HCT116 (cell line): ENCODE results near the gene LHPP. TPM values are rescaled to one million over a fixed set of nuclear protein-coding genes. Genes with fewer than 3 reads are reported as not detected.

ENCODE experiments used
- ATAC-seq: fragments of 200-7000 bp; cut with Tn5 transposase; 2 replicates; pipeline ENCODE4 v1.9.1; 2020; ENCODE audit warnings: mild to moderate bottlenecking, moderate library complexity
- BruUV-seq: library from RNA; stranded (reverse); fragments of 400-500 nt; replicated peaks from 2 replicates; lab custom pipeline; 2021; lab: Mats Ljungman, UMichigan
- CTCF ChIA-PET: fragments of 300-600 bp; sonication (Branson Sonifier 250); formaldehyde crosslinking; loops from one replicate; lab custom pipeline; 2021; ENCODE audit warnings: antibody characterized with exemption; lab: Charles Lee
- POLR2A ChIA-PET: fragments of 300-600, 350-600 bp; sonication (Branson Sonifier 250); formaldehyde crosslinking; loops from one replicate; lab custom pipeline; 2021; ENCODE audit warnings: antibody characterized with exemption; lab: Charles Lee
- RAD21 ChIA-PET, 2 experiments: fragments of 300-600 bp; sonication (Branson Sonifier 250); formaldehyde crosslinking; loops; one replicate each; lab custom pipeline; 2023; ENCODE audit warnings: low total read pairs in 2 of 2; ENCODE audit not compliant: uncharacterized antibody in 2 of 2, unreplicated experiment in 2 of 2, low non-redundant PET in 1 of 2; lab: Charles Lee
- DNase-seq: peaks from one replicate; pipeline ENCODE4 v3.0.0-alpha.2; 2010; ENCODE audit warnings: low read depth, low spot score
- H2AFZ ChIP-seq: fragments of 200-600 bp; shearing (Covaris generic), sonication (generic); 2 replicates; pipeline ENCODE4 v1.6.1; 2017; ENCODE audit warnings: low read depth, mixed run types, mixed read lengths, antibody characterized with exemption, low read length; ENCODE audit not compliant: poor library complexity, severe bottlenecking
- H3K27ac ChIP-seq: 2 replicates; pipeline ENCODE4 v1.5.1; 2012; ENCODE audit warnings: low read depth, low read length
- H3K27me3 ChIP-seq: fragments of 200-600 bp; sonication (generic); 2 replicates; pipeline ENCODE4 v1.6.1; 2016; ENCODE audit warnings: mixed run types, low read length, mixed read lengths; ENCODE audit not compliant: insufficient read depth
- H3K36me3 ChIP-seq, 2 experiments: fragments of 200-500 bp in 1 of 2; fragments of 200-600 bp in 1 of 2; sonication (Bioruptor generic) in 1 of 2; sonication (generic) in 1 of 2; 2 replicates each; pipeline versions ENCODE4 v1.5.1 to v1.6.1; 2014 to 2016; ENCODE audit warnings: low read length in 2 of 2, inconsistent platforms in 1 of 2, mixed read lengths in 1 of 2, mixed run types in 1 of 2; ENCODE audit not compliant: insufficient read depth in 2 of 2, control insufficient read depth in 1 of 2
- H3K4me1 ChIP-seq, 2 experiments: fragments of 200-600 bp in 1 of 2; sonication (generic) in 1 of 2; 2 replicates each; pipeline versions ENCODE4 v1.5.1 to v1.6.1; 2012 to 2017; ENCODE audit warnings: low read length in 2 of 2, inconsistent platforms in 1 of 2, mild to moderate bottlenecking in 1 of 2, mixed read lengths in 1 of 2, mixed run types in 1 of 2, moderate library complexity in 1 of 2; ENCODE audit not compliant: insufficient read depth in 2 of 2, control insufficient read depth in 1 of 2
- H3K4me2 ChIP-seq: fragments of 200-600 bp; sonication (generic); 2 replicates; pipeline ENCODE4 v1.6.1; 2017; ENCODE audit warnings: mixed run types, low read length, mixed read lengths
- H3K4me3 ChIP-seq, 2 experiments: fragments of 200-600 bp in 1 of 2; sonication (generic) in 1 of 2; replicated peaks in 1 of 2; 2 replicates each; pipeline ENCODE4 v1.5.1; 2011 to 2016; ENCODE audit warnings: low read length in 2 of 2, control low read depth in 1 of 2, low read depth in 1 of 2, mild to moderate bottlenecking in 1 of 2, mixed read lengths in 1 of 2, mixed run types in 1 of 2
- H3K79me2 ChIP-seq: fragments of 200-600 bp; sonication (generic); 2 replicates; pipeline ENCODE4 v1.6.1; 2017; ENCODE audit warnings: mild to moderate bottlenecking, mixed run types, low read length, moderate library complexity, mixed read lengths; ENCODE audit not compliant: insufficient read depth
- H3K9ac ChIP-seq: fragments of 200-600 bp; sonication (generic); 2 replicates; pipeline ENCODE4 v1.6.1; 2016; ENCODE audit warnings: low read length, mixed read lengths
- H3K9me2 ChIP-seq: fragments of 200-600 bp; sonication (generic), shearing (Covaris generic); 2 replicates; pipeline ENCODE4 v1.6.1; 2017; ENCODE audit warnings: mixed run types, mild to moderate bottlenecking, moderate library complexity; ENCODE audit not compliant: insufficient read depth
- H3K9me3 ChIP-seq, 2 experiments: fragments of 200-500 bp in 1 of 2; fragments of 200-600 bp in 1 of 2; sonication (Bioruptor generic) in 1 of 2; sonication (generic) in 1 of 2; 2 replicates each; pipeline ENCODE4 v1.6.1; 2014 to 2017; ENCODE audit warnings: low read length in 2 of 2, mixed read lengths in 2 of 2, inconsistent platforms in 1 of 2, low read depth in 1 of 2, mild to moderate bottlenecking in 1 of 2, mixed run types in 1 of 2, moderate library complexity in 1 of 2; ENCODE audit not compliant: control insufficient read depth in 1 of 2, insufficient read depth in 1 of 2
- H4K20me1 ChIP-seq: fragments of 200-600 bp; sonication (generic), shearing (Covaris generic); 2 replicates; pipeline ENCODE4 v1.6.1; 2017; ENCODE audit warnings: mixed run types, mild to moderate bottlenecking, moderate library complexity; ENCODE audit not compliant: insufficient read depth
- ELF1 ChIP-seq: IDR thresholded peaks from 2 replicates; pipeline ENCODE4 v1.6.1; 2012; ENCODE audit warnings: low read depth, borderline replicate concordance
- FOSL1 ChIP-seq: IDR thresholded peaks from 2 replicates; pipeline ENCODE4 v1.6.1; 2012; ENCODE audit warnings: low read depth
- POLR2A ChIP-seq: IDR thresholded peaks from 2 replicates; pipeline ENCODE4 v1.7.0; 2011; ENCODE audit warnings: borderline replicate concordance; ENCODE audit not compliant: insufficient read depth, insufficient read length; ENCODE audit errors: extremely low read depth
- RAD21 ChIP-seq: IDR thresholded peaks from 2 replicates; pipeline ENCODE4 v1.6.1; 2012; ENCODE audit warnings: low read depth, mild to moderate bottlenecking
- SRF ChIP-seq: IDR thresholded peaks from 2 replicates; pipeline ENCODE4 v1.6.1; 2012; ENCODE audit warnings: low read depth
- YY1 ChIP-seq: IDR thresholded peaks from 2 replicates; pipeline ENCODE4 v1.6.1; 2011; ENCODE audit warnings: low read length, low read depth, moderate library complexity, mild to moderate bottlenecking; ENCODE audit not compliant: insufficient replicate concordance; ENCODE audit errors: extremely low read depth
- ZNF274 ChIP-seq: fragments of 200-500 bp; sonication (Bioruptor generic); IDR thresholded peaks from 2 replicates; pipeline ENCODE4 v1.6.1; 2014; ENCODE audit warnings: mild to moderate bottlenecking, low read depth, low read length, inconsistent platforms
- intact Hi-C: fragments of 100-400 bp; cut with micrococcal nuclease; formaldehyde crosslinking; loops from 2 replicates; pipeline ENCODE4 v1.10.0; 2022
- total RNA-seq: library from RNA; stranded (reverse); gene quantifications from one replicate; pipeline ENCODE4 v1.2.1, GENCODE V29; 2021; ENCODE audit not compliant: unreplicated experiment
- TF ChIP-seq, protein P1 (sequence below): IDR thresholded peaks from 2 replicates; pipeline ENCODE4 v1.6.1; 2012; ENCODE audit warnings: low read depth
- TF ChIP-seq, protein P2 (sequence below): IDR thresholded peaks from 2 replicates; pipeline ENCODE4 v1.6.1; 2012

LHPP gene
- total RNA-seq, 1 experiment from 2014 or later, result 45.8 TPM

DNA sequence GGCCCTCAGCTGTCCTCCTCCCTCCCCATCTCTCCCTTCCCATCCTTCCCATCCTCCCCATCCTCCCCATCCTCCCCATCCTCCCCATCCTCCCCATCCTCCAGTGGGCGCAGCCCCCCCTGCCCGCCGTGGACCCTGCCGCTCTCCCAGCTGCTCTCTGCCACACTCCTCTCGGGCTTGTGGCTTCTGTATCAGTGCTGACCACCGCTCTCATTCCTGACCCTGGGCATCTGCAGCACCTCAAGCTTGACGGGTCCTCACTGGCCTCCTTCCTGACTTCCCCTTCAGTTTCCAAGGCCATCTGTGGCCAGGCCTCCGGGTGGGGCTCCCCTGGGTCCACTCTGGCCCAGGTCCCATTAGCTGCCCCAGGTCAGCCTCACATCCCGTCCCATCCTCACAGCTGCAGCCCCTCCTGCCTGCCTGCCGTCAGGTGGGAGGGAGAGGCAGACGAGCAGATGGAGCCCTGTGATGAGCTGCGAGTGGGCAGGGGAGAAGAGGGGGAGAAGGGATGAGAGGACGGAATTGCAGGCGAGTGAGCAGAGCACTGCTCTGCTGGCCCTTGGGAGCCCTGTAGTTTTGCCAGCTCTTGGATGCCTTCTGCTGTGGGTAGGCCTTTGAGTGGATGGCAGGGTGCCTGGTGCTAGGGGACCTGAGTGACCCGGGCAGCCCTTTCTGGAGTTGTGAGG, 35.7 kb downstream of the LHPP start:
- Histone ChIP-seq H3K9me3 (peaks cover 0 to 4% of the 10 kb centered on the region in 2 experiments; a peak in 1 of 4 replicates), H3K36me3 (peaks cover 0 to 9% of the 10 kb centered on the region in 2 experiments; a peak in 2 of 4 replicates), H3K9me2 (no peaks in the 10 kb centered on the region), H3K27me3 (no peaks in the 10 kb centered on the region), H3K4me2 (no peak overlapping the region), H3K9ac (no peak overlapping the region), H3K4me3 (no peak overlapping the region), H2AFZ (no peak overlapping the region), H3K4me1 (no peaks in the 10 kb centered on the region), H3K27ac (no peak overlapping the region), H3K79me2 (no peaks in the 10 kb centered on the region), H4K20me1 (no peaks in the 10 kb centered on the region)
- CTCF ChIA-PET, result no interaction called here
- no peak for TF ChIP-seq RAD21
- no peak for TF ChIP-seq FOSL1
- no peak for TF ChIP-seq YY1
- TF ChIP-seq ELF1, result no peak
- TF ChIP-seq ZNF274, result no peak
- TF ChIP-seq SRF, result no peak
- TF ChIP-seq, protein P1, sequence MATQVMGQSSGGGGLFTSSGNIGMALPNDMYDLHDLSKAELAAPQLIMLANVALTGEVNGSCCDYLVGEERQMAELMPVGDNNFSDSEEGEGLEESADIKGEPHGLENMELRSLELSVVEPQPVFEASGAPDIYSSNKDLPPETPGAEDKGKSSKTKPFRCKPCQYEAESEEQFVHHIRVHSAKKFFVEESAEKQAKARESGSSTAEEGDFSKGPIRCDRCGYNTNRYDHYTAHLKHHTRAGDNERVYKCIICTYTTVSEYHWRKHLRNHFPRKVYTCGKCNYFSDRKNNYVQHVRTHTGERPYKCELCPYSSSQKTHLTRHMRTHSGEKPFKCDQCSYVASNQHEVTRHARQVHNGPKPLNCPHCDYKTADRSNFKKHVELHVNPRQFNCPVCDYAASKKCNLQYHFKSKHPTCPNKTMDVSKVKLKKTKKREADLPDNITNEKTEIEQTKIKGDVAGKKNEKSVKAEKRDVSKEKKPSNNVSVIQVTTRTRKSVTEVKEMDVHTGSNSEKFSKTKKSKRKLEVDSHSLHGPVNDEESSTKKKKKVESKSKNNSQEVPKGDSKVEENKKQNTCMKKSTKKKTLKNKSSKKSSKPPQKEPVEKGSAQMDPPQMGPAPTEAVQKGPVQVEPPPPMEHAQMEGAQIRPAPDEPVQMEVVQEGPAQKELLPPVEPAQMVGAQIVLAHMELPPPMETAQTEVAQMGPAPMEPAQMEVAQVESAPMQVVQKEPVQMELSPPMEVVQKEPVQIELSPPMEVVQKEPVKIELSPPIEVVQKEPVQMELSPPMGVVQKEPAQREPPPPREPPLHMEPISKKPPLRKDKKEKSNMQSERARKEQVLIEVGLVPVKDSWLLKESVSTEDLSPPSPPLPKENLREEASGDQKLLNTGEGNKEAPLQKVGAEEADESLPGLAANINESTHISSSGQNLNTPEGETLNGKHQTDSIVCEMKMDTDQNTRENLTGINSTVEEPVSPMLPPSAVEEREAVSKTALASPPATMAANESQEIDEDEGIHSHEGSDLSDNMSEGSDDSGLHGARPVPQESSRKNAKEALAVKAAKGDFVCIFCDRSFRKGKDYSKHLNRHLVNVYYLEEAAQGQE, result no peak
- TF ChIP-seq POLR2A, result no peak
- TF ChIP-seq, protein P2, sequence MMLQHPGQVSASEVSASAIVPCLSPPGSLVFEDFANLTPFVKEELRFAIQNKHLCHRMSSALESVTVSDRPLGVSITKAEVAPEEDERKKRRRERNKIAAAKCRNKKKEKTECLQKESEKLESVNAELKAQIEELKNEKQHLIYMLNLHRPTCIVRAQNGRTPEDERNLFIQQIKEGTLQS, result no peak
- POLR2A ChIA-PET, result no interaction called here
- DNase-seq (no peak), ATAC-seq (no peak)
- BruUV-seq, result no TSS peak
- RAD21 ChIA-PET, result no interaction called here
- intact Hi-C loops, result no loop called here
